Right lung (tissue), 5 donors: ENCODE data around the gene NAGS. TPM values are rescaled to one million over a fixed set of nuclear protein-coding genes. Genes with fewer than 3 reads are reported as not detected.
"Not testable (repeated sequence)": the region's sequence is repeated elsewhere in the genome, so short reads cannot be mapped to it uniquely, and the experiment has no call there.

Experiments used
- DNase-seq, 2 donors: peaks; one replicate each; pipeline ENCODE4 v3.0.0-alpha.2; 2013
- polyA plus RNA-seq, 5 donors: library from polyadenylated mRNA; unstranded; fragments of 120-200 nt; gene quantifications; one replicate each; pipeline versions ENCODE4 v1.2.1 to v1.2.3, GENCODE V29; 2013; ENCODE audit warnings: inconsistent platforms in 1 of 5, low replicate concordance in 1 of 5; ENCODE audit not compliant: insufficient read length in 5 of 5, insufficient read depth in 1 of 5

Gene NAGS
- polyA plus RNA-seq, 5 donors, result 2.2 to 4.3 (median 4.2) TPM

DNA sequence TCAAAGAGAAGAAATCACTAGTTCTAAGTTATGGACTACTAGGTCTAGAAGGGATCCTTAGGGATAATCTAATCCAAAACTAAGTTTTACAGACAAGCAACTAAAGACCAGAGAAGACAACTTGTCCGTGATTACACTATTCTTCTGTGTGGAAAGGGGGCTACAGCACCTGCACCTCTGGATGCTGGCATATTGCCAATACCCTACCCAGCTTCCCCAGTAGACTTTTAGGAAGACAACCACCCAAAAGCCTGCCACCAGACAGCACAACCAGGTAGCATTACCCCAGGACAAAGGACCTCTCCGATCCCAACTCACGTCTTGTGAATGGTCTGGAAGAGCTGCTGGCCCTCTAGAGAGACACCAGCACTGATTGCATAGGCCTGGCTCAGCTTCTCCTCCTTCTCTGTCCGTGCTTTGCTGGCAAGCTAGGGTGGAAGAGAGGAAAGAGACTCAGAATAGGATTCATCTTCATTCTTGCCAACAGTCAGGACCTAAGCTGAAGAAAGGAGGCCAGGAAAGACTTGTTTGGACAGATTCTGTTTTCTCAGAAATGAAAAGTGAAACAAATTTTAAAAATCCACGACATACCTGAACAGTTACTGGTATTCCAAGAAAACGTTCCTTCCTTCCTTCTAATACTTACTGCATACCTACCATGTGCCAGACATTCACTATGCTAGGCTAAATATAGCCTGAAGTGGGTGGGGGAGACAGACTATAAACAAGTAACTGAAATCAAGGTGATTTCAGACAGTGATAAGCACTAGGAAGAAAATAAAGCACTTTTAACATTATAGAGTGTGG, 35.6 kb downstream of the NAGS start:
- DNase-seq, result no peak

GRCh38 chr17:44043272-44043696, 38.9 kb downstream of the NAGS start:
- DNase-seq, result peak in 1 of 2 donors; percentile 23

DNA sequence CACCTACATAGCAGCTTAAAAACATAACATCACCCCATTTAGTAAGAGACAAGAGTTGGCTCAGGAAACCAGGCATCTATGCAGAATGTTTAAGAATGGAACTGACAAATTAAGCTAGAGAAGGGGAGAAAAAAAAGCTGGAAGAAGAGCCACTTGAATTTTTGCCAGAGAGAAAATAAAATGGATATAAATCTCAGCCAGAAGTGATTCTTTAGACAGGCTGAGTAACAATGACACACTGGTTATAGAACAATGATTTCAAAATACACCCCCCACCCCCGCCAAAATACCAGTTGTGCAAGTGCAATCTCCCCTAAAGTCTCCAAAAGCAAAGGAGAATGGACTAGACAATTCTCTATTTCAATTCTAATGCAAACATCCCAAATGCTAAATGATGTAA, 39.6 kb downstream of the NAGS start:
- DNase-seq, result peak in 1 of 2 donors; percentile 44

GRCh38 chr17:44045486-44045885, 41.1 kb downstream of the NAGS start:
- no peak for DNase-seq

DNA sequence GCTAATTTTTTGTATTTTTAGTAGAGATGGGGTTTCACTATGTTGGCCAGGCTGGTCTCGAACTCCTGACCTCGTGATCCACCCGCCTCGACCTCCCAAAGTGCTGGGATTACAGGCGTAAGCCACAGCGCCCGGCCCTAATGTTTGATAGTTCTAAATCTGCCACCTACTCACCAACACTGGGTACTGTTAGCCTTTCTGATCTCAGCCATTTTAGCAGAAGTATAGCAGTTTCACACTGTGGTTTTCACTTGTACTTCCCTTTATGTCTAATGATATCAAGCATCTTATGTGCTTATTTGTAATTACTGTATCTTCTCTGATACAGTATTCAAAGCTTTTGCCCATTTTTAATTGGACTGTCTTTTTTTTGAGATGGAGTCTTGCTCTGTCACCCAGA, 42.5 kb downstream of the NAGS start:
- DNase-seq, result not testable (repeated sequence)

GRCh38 chr17:44049294-44050060, 45.1 kb downstream of the NAGS start:
- no peak for DNase-seq

DNA sequence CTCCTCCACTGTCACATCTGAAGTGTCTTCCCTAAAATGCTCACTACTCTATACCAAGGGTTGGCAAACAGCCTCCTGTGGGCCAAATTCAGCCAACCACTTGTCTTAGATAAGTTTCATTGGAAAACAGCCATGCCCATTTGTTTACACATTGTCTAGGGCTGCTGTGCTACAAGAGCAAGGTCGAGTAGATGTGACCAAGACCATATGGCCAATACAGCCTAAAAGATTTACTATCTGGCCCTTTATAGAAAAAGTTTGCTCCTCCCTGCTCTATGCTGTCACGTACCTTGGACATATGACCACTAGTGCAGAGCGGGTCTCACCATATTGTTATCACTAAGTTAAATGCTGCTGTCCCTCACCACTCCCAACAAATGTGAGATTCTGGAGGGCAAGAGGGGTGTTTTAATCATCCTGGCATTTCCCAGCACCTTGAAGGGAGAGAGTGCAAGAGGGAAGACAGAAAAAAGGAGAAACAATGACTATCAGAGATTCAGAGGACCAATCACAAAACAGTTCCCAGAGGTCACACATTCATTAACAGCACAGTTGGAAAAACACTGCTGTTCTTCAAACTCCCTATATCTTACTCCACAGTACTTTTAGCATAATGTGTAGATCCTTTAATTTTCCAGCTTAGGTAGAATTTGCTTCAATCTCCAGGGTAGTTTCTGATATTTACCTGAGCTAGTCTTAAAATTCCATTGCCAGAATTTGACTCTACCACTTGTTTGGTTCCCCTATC, 48.9 kb downstream of the NAGS start:
- DNase-seq, result no peak

Other genes with a start within 250 kb of the NAGS start
- gene SOST, start 245.8 kb upstream of the NAGS start, polyA plus RNA-seq, result under 1 TPM in 2 of 5 donors, not detected in 3; 0.04 to 0.18 TPM
- gene DUSP3, start 225.6 kb upstream of the NAGS start, polyA plus RNA-seq, result 10 to 100 TPM; 29.5 to 33.5 (median 31.7) TPM
- gene CFAP97D1, start 224.2 kb upstream of the NAGS start, polyA plus RNA-seq, result under 1 TPM in 4 of 5 donors, not detected in 1; 0.03 to 0.09 (median 0.05) TPM
- 10 to 100 TPM in 3 of 5 donors, 1 to 10 TPM in 2; 9.3 to 13.7 (median 10.6) TPM for gene MPP3, start 171.5 kb upstream of the NAGS start, polyA plus RNA-seq
- gene CD300LG, start 157.4 kb upstream of the NAGS start, polyA plus RNA-seq, result 1 to 10 TPM in 4 of 5 donors, under 1 TPM in 1; 0.77 to 1.8 (median 1.3) TPM
- gene MPP2, start 97.1 kb upstream of the NAGS start, polyA plus RNA-seq, result 1 to 10 TPM; 3.5 to 5.1 (median 4.7) TPM
- 1 to 10 TPM in 4 of 5 donors, not detected in 1; 1.5 to 2.2 (median 1.6) TPM for gene PPY, start 62.1 kb upstream of the NAGS start, polyA plus RNA-seq
- gene PYY, start 50.7 kb upstream of the NAGS start, polyA plus RNA-seq, result under 1 TPM in 4 of 5 donors, not detected in 1; 0.17 to 0.79 (median 0.26) TPM
- gene TMEM101, start 10.3 kb downstream of the NAGS start, polyA plus RNA-seq, result 10 to 100 TPM; 41.5 to 48.1 (median 42.7) TPM
- 10 to 100 TPM; 29.8 to 39.8 (median 36.2) TPM for gene LSM12, start 62.0 kb downstream of the NAGS start, polyA plus RNA-seq
- gene G6PC3, start 66.1 kb downstream of the NAGS start, polyA plus RNA-seq, result 10 to 100 TPM; 44.1 to 68.4 (median 51.0) TPM
- gene HDAC5, start 119.0 kb downstream of the NAGS start, polyA plus RNA-seq, result 10 to 100 TPM; 43.3 to 60.6 (median 57.4) TPM
- 1 to 10 TPM; 4.4 to 6.8 (median 5.5) TPM for gene HROB, start 137.3 kb downstream of the NAGS start, polyA plus RNA-seq
- 1 to 10 TPM; 2.7 to 3.6 (median 2.7) TPM for gene ASB16, start 166.1 kb downstream of the NAGS start, polyA plus RNA-seq
- gene TMUB2, start 182.3 kb downstream of the NAGS start, polyA plus RNA-seq, result 10 to 100 TPM; 45.6 to 55.7 (median 53.3) TPM
- gene ATXN7L3, start 195.3 kb downstream of the NAGS start, polyA plus RNA-seq, result 10 to 100 TPM; 50.4 to 72.3 (median 58.5) TPM
- gene UBTF, start 215.1 kb downstream of the NAGS start, polyA plus RNA-seq, result 100 to 1,000 TPM in 4 of 5 donors, 10 to 100 TPM in 1; 99.8 to 129 (median 106) TPM